Activated B cell treated with CpG ODN at 0.5 μM for 24 hours (primary cell): ENCODE results near the gene HEATR1. TPM values are rescaled to one million over a fixed set of nuclear protein-coding genes. Genes with fewer than 3 reads are reported as not detected.
"Not testable (repeated sequence)": the region's sequence is repeated elsewhere in the genome, so short reads cannot be mapped to it uniquely, and the experiment has no call there.

ENCODE experiments used
- ATAC-seq: fragments of 200-7000 bp; cut with Tn5 transposase; one replicate; pipeline ENCODE4 v1.10.0; 2021; ENCODE audit warnings: low read depth, mild to moderate bottlenecking, moderate library complexity
- CTCF ChIA-PET: fragments of 350-600 bp; sonication (Branson Sonifier 250); formaldehyde crosslinking; loops from one replicate; lab custom pipeline; 2021; ENCODE audit warnings: antibody characterized with exemption; lab: Charles Lee
- POLR2A ChIA-PET: fragments of 350-600 bp; sonication (Branson Sonifier 250); formaldehyde crosslinking; loops from one replicate; lab custom pipeline; 2021; ENCODE audit warnings: antibody characterized with exemption; lab: Charles Lee
- DNase-seq: peaks from one replicate; pipeline ENCODE4 v3.0.0; 2022
- H3K27ac Mint-ChIP-seq: one replicate; pipeline ENCODE4 v1.8.0; 2020; ENCODE audit warnings: mixed read lengths
- H3K27me3 Mint-ChIP-seq: one replicate; pipeline ENCODE4 v1.8.0; 2021; ENCODE audit warnings: mixed read lengths
- H3K36me3 Mint-ChIP-seq: one replicate; pipeline ENCODE4 v1.8.0; 2021; ENCODE audit warnings: low read depth, mixed read lengths
- H3K4me1 Mint-ChIP-seq: one replicate; pipeline ENCODE4 v1.8.0; 2021; ENCODE audit warnings: mixed read lengths
- H3K4me3 Mint-ChIP-seq: one replicate; pipeline ENCODE4 v1.8.0; 2020; ENCODE audit warnings: mild to moderate bottlenecking, mixed read lengths
- H3K9me3 Mint-ChIP-seq: one replicate; pipeline ENCODE4 v1.8.0; 2020; ENCODE audit warnings: mixed read lengths
- intact Hi-C: fragments of 100-400 bp; cut with micrococcal nuclease; formaldehyde crosslinking; loops from one replicate; pipeline ENCODE4 v1.15.1; 2024
- total RNA-seq: library from RNA; stranded (reverse); gene quantifications from 2 replicates; pipeline ENCODE4 v1.2.3, GENCODE V29; 2022
- TF ChIP-seq, protein P1 (sequence below): fragments of 200-600 bp; IDR thresholded peaks from one replicate; pipeline ENCODE4 v1.8.0; 2022; ENCODE audit warnings: antibody characterized with exemption, mild to moderate bottlenecking

The HEATR1 gene
- total RNA-seq, 1 donor from 2014 or later: 78.5 TPM

DNA sequence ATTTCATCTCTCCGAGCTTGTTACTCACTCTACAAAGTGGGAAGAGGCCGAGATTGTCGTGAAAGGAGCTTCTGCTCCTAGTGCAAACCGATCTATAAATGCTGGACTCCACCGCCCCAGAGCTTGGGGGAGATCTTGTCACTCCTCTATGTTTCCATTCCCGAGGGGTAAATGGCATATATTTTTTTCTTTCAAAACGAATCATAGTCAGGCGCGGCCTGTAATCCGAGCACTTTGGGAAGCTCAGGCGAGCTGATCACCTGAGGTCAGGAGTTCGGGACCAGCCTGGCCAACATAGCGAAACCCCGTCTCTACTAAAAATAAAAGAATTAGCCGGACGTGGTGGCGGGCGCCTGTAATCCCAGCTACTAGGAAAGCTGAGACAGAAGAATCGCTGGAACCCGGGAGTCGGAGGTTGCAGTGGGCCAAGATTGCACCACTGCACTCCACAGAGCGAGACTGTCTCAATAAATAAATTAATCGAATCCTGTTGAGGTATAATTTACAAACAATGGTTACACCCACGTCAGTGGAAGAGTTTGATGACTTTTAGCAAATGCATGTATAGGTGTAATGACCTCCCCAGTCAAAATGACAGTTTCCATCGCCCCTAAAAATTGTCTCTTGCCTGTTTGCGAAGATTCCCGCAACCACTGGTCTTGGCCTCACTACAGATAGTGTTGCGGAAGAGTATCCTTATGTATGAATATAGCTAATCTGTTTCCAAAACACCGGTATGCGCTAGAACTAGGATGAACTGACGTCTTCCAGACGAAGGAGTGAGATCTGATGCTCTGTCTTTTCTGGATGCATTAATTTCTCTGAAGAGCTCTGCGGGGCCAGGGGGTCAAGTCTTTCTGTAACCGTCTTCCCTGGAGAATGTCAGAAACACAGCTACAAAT is 840 bp upstream of the HEATR1 start:
- H3K27ac Mint-ChIP-seq: peak overlapping the region; percentile 89
- H3K36me3 Mint-ChIP-seq: peaks cover 33% of the 10 kb centered on the region
- H3K9me3 Mint-ChIP-seq: no peaks in the 10 kb centered on the region
- H3K27me3 Mint-ChIP-seq: peaks cover 14% of the 10 kb centered on the region
- DNase-seq (no peak), ATAC-seq (no peak)
- TF ChIP-seq, protein P1, sequence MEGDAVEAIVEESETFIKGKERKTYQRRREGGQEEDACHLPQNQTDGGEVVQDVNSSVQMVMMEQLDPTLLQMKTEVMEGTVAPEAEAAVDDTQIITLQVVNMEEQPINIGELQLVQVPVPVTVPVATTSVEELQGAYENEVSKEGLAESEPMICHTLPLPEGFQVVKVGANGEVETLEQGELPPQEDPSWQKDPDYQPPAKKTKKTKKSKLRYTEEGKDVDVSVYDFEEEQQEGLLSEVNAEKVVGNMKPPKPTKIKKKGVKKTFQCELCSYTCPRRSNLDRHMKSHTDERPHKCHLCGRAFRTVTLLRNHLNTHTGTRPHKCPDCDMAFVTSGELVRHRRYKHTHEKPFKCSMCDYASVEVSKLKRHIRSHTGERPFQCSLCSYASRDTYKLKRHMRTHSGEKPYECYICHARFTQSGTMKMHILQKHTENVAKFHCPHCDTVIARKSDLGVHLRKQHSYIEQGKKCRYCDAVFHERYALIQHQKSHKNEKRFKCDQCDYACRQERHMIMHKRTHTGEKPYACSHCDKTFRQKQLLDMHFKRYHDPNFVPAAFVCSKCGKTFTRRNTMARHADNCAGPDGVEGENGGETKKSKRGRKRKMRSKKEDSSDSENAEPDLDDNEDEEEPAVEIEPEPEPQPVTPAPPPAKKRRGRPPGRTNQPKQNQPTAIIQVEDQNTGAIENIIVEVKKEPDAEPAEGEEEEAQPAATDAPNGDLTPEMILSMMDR: no peak
- intact Hi-C loops: loop anchor here (1.0 to 10.0 kb wide), 6 partner anchors 81 to 1100 kb away; partner anchors contain the start of genes ACTN2, B3GALNT2 and MTR
- CTCF ChIA-PET: interaction anchor here (0.6 to 1.5 kb wide), 4 partner anchors 53 to 957 kb away, joined by 3 to 4 read pairs (median 3); partner anchors contain the start of gene MTR
- POLR2A ChIA-PET: interaction anchor here (0.6 to 1.7 kb wide), 4 partner anchors 81 to 448 kb away, joined by 3 to 8 read pairs (median 6); partner anchors contain the start of genes LGALS8 and MTR
- H3K4me1 Mint-ChIP-seq: peaks cover 26% of the 10 kb centered on the region
- H3K4me3 Mint-ChIP-seq: peak overlapping the region; percentile 98

DNA sequence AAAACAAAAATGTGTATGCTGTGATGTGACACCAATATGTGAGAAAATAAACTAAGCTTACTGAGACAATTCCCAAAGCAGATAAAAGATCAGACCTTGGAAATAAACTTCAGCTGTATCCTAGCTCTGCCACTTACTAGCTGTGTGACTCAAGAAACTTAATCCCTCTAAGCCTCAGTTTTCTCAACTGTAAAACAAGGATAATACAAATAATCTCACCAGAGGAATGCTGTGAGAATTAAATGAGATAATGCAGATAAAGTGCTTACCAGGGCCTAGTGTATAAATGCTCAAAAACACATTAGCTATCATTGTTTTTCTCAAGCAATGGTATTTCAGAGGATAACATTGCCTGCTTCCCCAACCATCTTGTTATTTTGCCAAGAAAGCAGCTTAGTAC is 2.1 kb downstream of the HEATR1 start:
- ChIA-PET POLR2A (no interaction called here), CTCF (interaction anchor here (0.7 kb wide), 1 partner anchor 14 kb away, joined by 3 read pairs; no protein-coding TSS in a partner anchor)
- Mint-ChIP-seq H3K4me1 (peaks cover 26% of the 10 kb centered on the region), H3K9me3 (no peaks in the 10 kb centered on the region), H3K36me3 (peaks cover 57% of the 10 kb centered on the region), H3K4me3 (no peak overlapping the region), H3K27ac (no peak overlapping the region), H3K27me3 (no peaks in the 10 kb centered on the region)
- DNase-seq: no peak
- no peak for ATAC-seq
- TF ChIP-seq, protein P1: no peak
- intact Hi-C loops: loop anchor here (10.0 kb wide), 1 partner anchor 1097 kb away; the partner anchor contains the start of gene B3GALNT2

DNA sequence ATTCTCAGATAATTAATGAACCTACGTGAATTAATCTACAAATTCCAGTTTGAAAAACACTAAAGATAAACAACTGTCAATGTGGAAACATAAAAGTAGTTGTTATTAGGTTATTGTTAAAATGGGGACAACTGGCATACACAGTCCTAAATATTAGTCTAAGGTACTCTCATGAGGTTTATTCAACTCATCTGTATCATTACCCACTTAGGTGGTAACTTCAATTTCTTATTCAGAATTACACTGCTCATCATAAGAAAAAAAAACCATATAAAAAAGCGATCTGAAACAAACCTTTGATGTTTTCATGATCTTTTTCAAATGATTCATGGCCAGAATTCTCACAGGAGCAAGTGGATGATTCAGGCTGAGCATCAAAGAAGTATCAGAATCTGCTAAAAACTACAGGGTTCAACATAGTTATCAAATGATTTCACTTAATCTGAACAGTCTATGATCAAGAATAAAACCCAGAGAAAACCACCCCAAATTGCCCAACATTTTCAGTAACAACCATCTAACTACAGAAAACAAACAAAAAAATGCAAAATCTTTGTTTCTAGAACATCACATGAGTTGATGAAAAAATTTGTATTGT is 13.7 kb downstream of the HEATR1 start:
- Mint-ChIP-seq H3K27ac (no peak overlapping the region), H3K36me3 (peaks cover 86% of the 10 kb centered on the region), H3K4me3 (no peak overlapping the region), H3K27me3 (no peaks in the 10 kb centered on the region), H3K9me3 (no peaks in the 10 kb centered on the region), H3K4me1 (no peaks in the 10 kb centered on the region)
- ChIA-PET CTCF (no interaction called here), POLR2A (no interaction called here)
- TF ChIP-seq, protein P1: no peak
- intact Hi-C loops: no loop called here
- ATAC-seq (no peak), DNase-seq (no peak)

DNA sequence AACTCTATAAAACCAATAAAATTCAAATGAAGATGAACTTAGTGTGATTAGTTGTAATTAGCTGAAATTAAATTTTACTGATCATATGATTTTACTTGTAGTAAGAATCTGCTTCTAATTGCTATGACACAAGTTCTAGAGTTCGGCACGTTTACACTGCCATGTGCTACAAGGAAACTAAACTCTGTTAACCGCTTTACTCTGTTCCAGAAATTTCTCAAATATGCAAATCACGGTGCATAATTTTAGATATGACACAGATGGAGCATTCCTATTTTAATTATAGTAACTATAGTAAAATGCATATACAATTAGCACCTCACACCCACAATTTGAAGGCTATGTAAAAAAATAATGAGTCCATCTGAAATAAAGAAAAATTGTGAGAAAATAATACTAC is 14.8 kb downstream of the HEATR1 start:
- ATAC-seq: no peak
- H3K36me3 Mint-ChIP-seq: peaks cover 90% of the 10 kb centered on the region
- H3K9me3 Mint-ChIP-seq: no peaks in the 10 kb centered on the region
- TF ChIP-seq, protein P1: no peak
- intact Hi-C loops: loop anchor here (5.0 kb wide), 1 partner anchor 37 kb away; no protein-coding TSS in a partner anchor
- no peak overlapping the region for H3K4me3 Mint-ChIP-seq
- POLR2A ChIA-PET: no interaction called here
- CTCF ChIA-PET: no interaction called here
- no peaks in the 10 kb centered on the region for H3K27me3 Mint-ChIP-seq
- no peaks in the 10 kb centered on the region for H3K4me1 Mint-ChIP-seq
- no peak for DNase-seq
- no peak overlapping the region for H3K27ac Mint-ChIP-seq

DNA sequence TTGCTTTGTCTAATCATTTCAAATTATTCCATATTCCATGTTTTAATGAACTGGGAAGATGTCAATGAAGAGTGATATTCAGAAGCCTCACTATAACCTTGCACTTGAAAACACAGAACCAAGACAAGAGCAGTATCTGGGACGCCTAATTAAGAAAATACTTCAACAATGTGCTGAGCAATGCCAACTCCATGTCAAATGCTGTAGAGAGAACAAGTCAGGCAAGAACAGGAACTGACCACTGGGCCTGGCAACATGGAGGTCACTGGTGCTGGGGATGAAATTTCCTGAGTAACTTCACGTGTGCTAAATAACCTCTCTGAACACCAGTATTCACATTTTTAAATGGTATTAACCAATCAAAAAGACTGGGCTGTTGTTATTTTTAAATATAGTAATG is 22.8 kb downstream of the HEATR1 start:
- ATAC-seq: no peak
- DNase-seq: no peak
- no peak overlapping the region for H3K27ac Mint-ChIP-seq
- ChIA-PET CTCF (no interaction called here), POLR2A (no interaction called here)
- no peaks in the 10 kb centered on the region for H3K9me3 Mint-ChIP-seq
- no peaks in the 10 kb centered on the region for H3K4me1 Mint-ChIP-seq
- TF ChIP-seq, protein P1: no peak
- intact Hi-C loops: no loop called here
- no peaks in the 10 kb centered on the region for H3K27me3 Mint-ChIP-seq
- no peak overlapping the region for H3K4me3 Mint-ChIP-seq
- H3K36me3 Mint-ChIP-seq: peaks cover 87% of the 10 kb centered on the region

DNA sequence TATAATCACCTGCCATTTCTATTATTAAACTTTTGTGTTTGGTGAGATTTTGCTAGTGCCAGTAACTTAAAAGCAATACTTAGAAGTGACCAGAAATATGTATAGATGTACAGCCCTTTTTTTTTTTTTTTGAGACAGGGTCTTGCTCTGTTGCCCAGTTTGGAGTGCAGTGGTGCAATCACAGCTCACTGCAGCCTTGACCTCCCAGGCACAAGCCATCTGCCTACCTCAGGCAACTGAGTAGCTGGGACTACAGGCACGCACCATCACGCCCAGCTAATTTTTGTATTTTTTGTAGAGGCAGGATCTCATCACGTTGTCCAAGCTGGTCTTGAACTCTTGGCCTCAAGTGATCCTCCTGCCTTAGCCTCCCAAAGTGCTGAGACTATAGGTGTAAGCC is 23.9 kb downstream of the HEATR1 start:
- DNase-seq, H3K9me3 Mint-ChIP-seq, H3K27ac Mint-ChIP-seq, H3K4me3 Mint-ChIP-seq, H3K4me1 Mint-ChIP-seq, H3K27me3 Mint-ChIP-seq, ATAC-seq, CTCF ChIA-PET, intact Hi-C loops: not testable (repeated sequence)
- H3K36me3 Mint-ChIP-seq: peaks cover 89% of the 10 kb centered on the region
- POLR2A ChIA-PET: interaction anchor here (0.6 to 0.7 kb wide), 3 partner anchors 14 to 673 kb away, joined by 3 to 7 read pairs (median 7); no protein-coding TSS in a partner anchor
